GM23338 (cell line): ENCODE measurements around the gene PRR20D. TPM values are rescaled to one million over a fixed set of nuclear protein-coding genes. Genes with fewer than 3 reads are reported as not detected.

ENCODE experiments used
- ATAC-seq: fragments of 200-7000 bp; cut with Tn5 transposase; 3 replicates; pipeline ENCODE4 v1.9.1; 2020
- DNase-seq: peaks from one replicate; pipeline ENCODE4 v3.0.0-alpha.2; 2015; ENCODE audit warnings: low spot score
- H2AFZ ChIP-seq: fragments of 200-600 bp; sonication (generic); 2 replicates; pipeline ENCODE4 v1.8.0; 2016; ENCODE audit warnings: antibody characterized with exemption, mild to moderate bottlenecking, moderate library complexity
- H3F3A ChIP-seq: fragments of 200-600 bp; sonication (generic); replicated peaks from 2 replicates; pipeline ENCODE4 v1.8.0; 2017; ENCODE audit warnings: antibody characterized with exemption, mixed run types, low read depth
- H3K27ac ChIP-seq: fragments of 200-600 bp; sonication (generic); 2 replicates; pipeline ENCODE4 v1.6.1; 2016; ENCODE audit warnings: low read depth
- H3K27me3 ChIP-seq: fragments of 200-600 bp; sonication (generic); 2 replicates; pipeline ENCODE4 v1.8.0; 2016; ENCODE audit warnings: mild to moderate bottlenecking, mixed run types, moderate library complexity; ENCODE audit not compliant: insufficient read depth
- H3K36me3 ChIP-seq: fragments of 200-600 bp; sonication (generic); 2 replicates; pipeline ENCODE4 v1.8.0; 2016; ENCODE audit warnings: mild to moderate bottlenecking; ENCODE audit not compliant: insufficient read depth
- H3K4me1 ChIP-seq: fragments of 200-600 bp; sonication (generic); 2 replicates; pipeline ENCODE4 v1.8.0; 2016; ENCODE audit warnings: mild to moderate bottlenecking, moderate library complexity; ENCODE audit not compliant: insufficient read depth
- H3K4me2 ChIP-seq: fragments of 200-600 bp; sonication (generic); 2 replicates; pipeline ENCODE4 v1.7.1; 2017; ENCODE audit warnings: mixed run types
- H3K4me3 ChIP-seq: fragments of 200-600 bp; sonication (generic); 2 replicates; pipeline ENCODE4 v1.6.1; 2016; ENCODE audit warnings: mixed run types
- H3K79me2 ChIP-seq: fragments of 200-600 bp; sonication (generic); replicated peaks from 2 replicates; pipeline ENCODE4 v1.8.0; 2017; ENCODE audit warnings: mild to moderate bottlenecking; ENCODE audit not compliant: insufficient read depth
- H3K9me2 ChIP-seq: fragments of 200-600 bp; sonication (generic); 2 replicates; pipeline ENCODE4 v1.8.0; 2017; ENCODE audit not compliant: insufficient read depth
- H4K20me1 ChIP-seq: fragments of 200-600 bp; sonication (generic); replicated peaks from 2 replicates; pipeline ENCODE4 v1.8.0; 2017; ENCODE audit warnings: mild to moderate bottlenecking; ENCODE audit not compliant: insufficient read depth
- H3K27ac Mint-ChIP-seq: 2 replicates; pipeline ENCODE4 v1.8.0; 2020; ENCODE audit warnings: inconsistent platforms, mild to moderate bottlenecking, moderate library complexity, mixed read lengths
- H3K27me3 Mint-ChIP-seq: 3 replicates; pipeline ENCODE4 v1.8.0; 2022; ENCODE audit warnings: low read depth, mild to moderate bottlenecking, moderate library complexity, mixed read lengths, inconsistent platforms; ENCODE audit not compliant: insufficient read depth, poor library complexity
- H3K36me3 Mint-ChIP-seq: 3 replicates; pipeline ENCODE4 v1.8.0; 2021; ENCODE audit warnings: low read depth, mild to moderate bottlenecking, inconsistent platforms, moderate library complexity, mixed read lengths
- H3K4me1 Mint-ChIP-seq: 3 replicates; pipeline ENCODE4 v1.8.0; 2020; ENCODE audit warnings: mild to moderate bottlenecking, inconsistent platforms, mixed read lengths
- H3K4me3 Mint-ChIP-seq: 3 replicates; pipeline ENCODE4 v1.8.0; 2021; ENCODE audit warnings: moderate library complexity, mild to moderate bottlenecking, inconsistent platforms, mixed read lengths
- H3K9me3 Mint-ChIP-seq: 3 replicates; pipeline ENCODE4 v1.8.0; 2020; ENCODE audit warnings: moderate library complexity, mild to moderate bottlenecking, inconsistent platforms, mixed read lengths
- CREB1 ChIP-seq: fragments of 250-450 bp; sonication (Bioruptor Pico); IDR thresholded peaks from 2 replicates; pipeline ENCODE4 v1.5.0; 2020; ENCODE audit warnings: low read depth, mild to moderate bottlenecking, moderate library complexity
- CTCF ChIP-seq, 2 experiments: fragments of 200-600 bp in 1 of 2; sonication (generic) in 1 of 2; conservative IDR thresholded peaks; 2 replicates each; pipeline versions ENCODE4 v1.5.1 to v1.6.1; 2016 to 2017; ENCODE audit warnings: antibody characterized with exemption in 2 of 2, low read depth in 2 of 2, mild to moderate bottlenecking in 2 of 2, moderate library complexity in 1 of 2
- ETS1 ChIP-seq: IDR thresholded peaks from 2 replicates; pipeline ENCODE4 v1.6.1; 2016; ENCODE audit warnings: antibody characterized with exemption
- NANOG ChIP-seq: IDR thresholded peaks from 2 replicates; pipeline ENCODE4 v1.6.1; 2016; ENCODE audit warnings: antibody characterized with exemption, borderline replicate concordance
- POLR2AphosphoS5 ChIP-seq: IDR thresholded peaks from 2 replicates; pipeline ENCODE4 v1.6.1; 2016; ENCODE audit warnings: antibody characterized with exemption, low read depth
- REST ChIP-seq: IDR thresholded peaks from one replicate; pipeline ENCODE4 v1.6.1; 2018; ENCODE audit warnings: antibody characterized with exemption; ENCODE audit not compliant: unreplicated experiment
- ZNF331 ChIP-seq: fragments of 250-450 bp; sonication (Bioruptor Pico); IDR thresholded peaks from 2 replicates; pipeline ENCODE4 v1.5.0; 2020; ENCODE audit warnings: low read depth, mild to moderate bottlenecking, moderate library complexity
- ZNF462 ChIP-seq: fragments of 250-450 bp; sonication (Bioruptor Pico); IDR thresholded peaks from 2 replicates; pipeline ENCODE4 v1.5.0; 2020; ENCODE audit warnings: mild to moderate bottlenecking, moderate library complexity
- polyA plus RNA-seq: library from polyadenylated mRNA; unstranded; fragments of >200 nt; fragmentation: Nextera tagmentation; extraction: Ambion mirVana; gene quantifications from 2 replicates; pipeline ENCODE4 v1.2.1, GENCODE V29; 2016
- total RNA-seq: library from RNA; depleted of rRNA; stranded (reverse); fragments of >200 nt; shearing (Covaris generic); gene quantifications from 2 replicates; pipeline ENCODE4 v1.2.3, GENCODE V29; 2014

Gene PRR20D
- total and polyA plus RNA-seq, 2 experiments from 2014 or later, result not detected

- TF ChIP-seq ETS1 (no peak), ZNF331 (CRISPR knock-in tag) (no peak), REST (no peak)
These were observed 31.2 kb downstream of the PRR20D start (continued) for GRCh38 chr13:57191667-57192066.

GRCh38 chr13:57212989-57213388 lies 52.6 kb downstream of the PRR20D start:
- DNase-seq, result no peak
- Mint-ChIP-seq H3K36me3 (no peaks in the 10 kb centered on the region), H3K4me1 (no peaks in the 10 kb centered on the region), H3K4me3 (no peak overlapping the region), H3K27me3 (no peaks in the 10 kb centered on the region), H3K27ac (no peak overlapping the region), H3K9me3 (no peaks in the 10 kb centered on the region)
- H3K36me3 ChIP-seq, result no peaks in the 10 kb centered on the region
- no peak overlapping the region for H3K4me3 ChIP-seq
- H3K27me3 ChIP-seq, result no peaks in the 10 kb centered on the region
- H4K20me1 ChIP-seq, result no peaks in the 10 kb centered on the region
- no peaks in the 10 kb centered on the region for H3F3A ChIP-seq
- H2AFZ ChIP-seq, result no peak overlapping the region
- ATAC-seq, result no peak
- no peaks in the 10 kb centered on the region for H3K4me1 ChIP-seq
- H3K4me2 ChIP-seq, result no peak overlapping the region
- H3K79me2 ChIP-seq, result no peaks in the 10 kb centered on the region
- no peaks in the 10 kb centered on the region for H3K9me2 ChIP-seq
- no peak overlapping the region for H3K27ac ChIP-seq
- no peak for TF ChIP-seq CREB1 (CRISPR knock-in tag)
- no peak for TF ChIP-seq ZNF462 (CRISPR knock-in tag)
- no peak for TF ChIP-seq ETS1
- TF ChIP-seq ZNF331 (CRISPR knock-in tag), result no peak
- TF ChIP-seq CTCF (conservative IDR thresholded peaks at IDR 0.05; ENCODE audit: low read depth in 2 of 2), result no peak
- TF ChIP-seq NANOG, result no peak
- TF ChIP-seq POLR2AphosphoS5, result no peak
